ES-I3 (cell line): ENCODE results near the gene FCER2.

ENCODE experiments used
- H3K36me3 ChIP-seq: 2 replicates; pipeline ENCODE4 v1.6.1; 2013; ENCODE audit warnings: mild to moderate bottlenecking, low read length, control low read depth, moderate library complexity; ENCODE audit not compliant: insufficient read depth
- H3K4me1 ChIP-seq: 2 replicates; pipeline ENCODE4 v1.6.1; 2013; ENCODE audit warnings: mild to moderate bottlenecking, control low read depth, low read length; ENCODE audit not compliant: insufficient read depth
- H3K9ac ChIP-seq: 2 replicates; pipeline ENCODE4 v1.6.1; 2013; ENCODE audit warnings: low read depth, mild to moderate bottlenecking, low read length, moderate library complexity
- H3K9me3 ChIP-seq: 2 replicates; pipeline ENCODE4 v1.6.1; 2013; ENCODE audit warnings: mild to moderate bottlenecking, low read length, moderate library complexity; ENCODE audit not compliant: control insufficient read depth, insufficient read depth

FCER2 gene

DNA sequence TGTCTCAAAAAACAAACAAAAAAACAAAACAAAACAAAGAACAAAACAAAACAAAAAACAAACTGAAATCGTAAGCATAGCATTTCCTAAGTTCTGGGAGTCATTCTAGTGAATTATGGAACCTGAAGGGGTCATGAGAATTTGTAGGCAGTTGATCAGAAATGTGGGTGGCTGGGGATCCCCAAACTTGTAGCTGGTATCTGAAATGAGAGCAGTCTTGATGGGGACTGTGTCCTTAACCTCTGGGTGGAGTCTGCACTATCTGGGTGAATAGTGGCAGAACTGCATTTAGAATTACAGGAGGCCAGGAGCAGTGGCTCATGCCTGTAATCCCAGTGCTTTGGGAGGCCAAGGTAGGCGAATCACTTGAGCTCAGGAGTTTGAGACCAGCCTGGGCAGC is 23.9 kb upstream of the FCER2 start:
- Histone ChIP-seq H3K9me3 (no peaks in the 10 kb centered on the region), H3K9ac (no peak overlapping the region), H3K4me1 (no peaks in the 10 kb centered on the region), H3K36me3 (no peaks in the 10 kb centered on the region)

DNA sequence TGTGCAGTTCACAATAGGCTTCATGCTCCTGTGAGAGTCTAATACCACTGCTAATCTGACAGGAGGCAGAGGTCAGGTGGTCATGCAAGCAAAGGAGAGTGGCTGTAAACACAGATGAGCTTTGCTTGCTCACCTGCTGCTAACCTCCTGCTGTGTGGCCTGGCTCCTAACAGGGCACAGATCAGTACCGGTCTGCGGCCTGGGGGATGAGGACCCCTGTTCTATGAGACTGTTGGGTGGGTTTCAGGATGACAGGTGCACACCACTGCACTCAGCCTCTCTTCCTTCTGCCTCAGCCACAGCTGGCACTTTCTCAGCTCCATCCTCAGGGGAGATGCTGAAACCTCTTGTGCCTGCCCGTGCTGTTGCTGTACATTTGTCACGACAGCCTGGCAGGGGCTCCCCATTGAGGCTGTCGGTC is 20.3 kb upstream of the FCER2 start:
- H3K9me3 ChIP-seq = no peaks in the 10 kb centered on the region
- H3K36me3 ChIP-seq = no peaks in the 10 kb centered on the region
- H3K4me1 ChIP-seq = no peaks in the 10 kb centered on the region
- H3K9ac ChIP-seq = no peak overlapping the region

DNA sequence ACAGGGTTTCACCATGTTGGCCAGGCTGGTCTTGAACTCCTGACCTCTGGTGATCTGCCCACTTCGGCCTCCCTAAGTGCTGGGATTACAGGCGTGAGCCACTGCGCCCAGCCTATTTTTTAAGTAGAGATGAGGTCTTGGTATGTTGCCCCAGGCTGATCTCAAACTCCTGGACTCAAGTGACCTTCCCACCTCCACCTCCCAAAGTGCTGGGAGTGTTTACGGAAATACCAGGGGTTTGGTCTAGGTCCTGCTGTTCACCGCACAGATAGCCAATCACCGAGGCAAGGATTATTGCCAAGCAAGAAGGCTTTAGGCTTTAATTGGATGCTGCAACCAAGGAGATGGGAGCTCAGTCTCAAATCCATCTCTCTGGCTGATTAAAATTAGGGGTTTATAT is 18.4 kb upstream of the FCER2 start:
- Histone ChIP-seq H3K9me3 (no peaks in the 10 kb centered on the region), H3K9ac (no peak overlapping the region), H3K36me3 (no peaks in the 10 kb centered on the region), H3K4me1 (no peaks in the 10 kb centered on the region)

DNA sequence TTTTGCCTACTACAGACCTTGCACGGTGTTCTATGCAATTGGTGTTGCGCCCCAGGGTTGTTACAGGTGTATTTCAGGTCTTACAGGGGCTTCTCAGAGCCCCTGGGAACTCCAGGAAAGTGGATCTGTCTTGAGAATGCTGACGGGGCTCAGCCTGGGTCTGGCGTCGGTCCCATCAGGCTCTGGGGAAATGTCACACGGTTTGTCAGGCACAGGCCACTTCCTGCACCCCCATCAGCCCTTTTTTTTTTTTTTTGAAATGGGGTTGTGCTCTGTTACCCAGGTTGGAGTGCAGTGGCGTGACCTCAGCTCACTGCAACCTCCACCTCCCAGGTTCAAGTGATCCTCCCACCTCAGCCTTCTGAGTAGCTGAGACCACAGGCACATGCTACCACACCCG is 16.7 kb upstream of the FCER2 start:
- no peak overlapping the region for H3K9ac ChIP-seq
- no peaks in the 10 kb centered on the region for H3K36me3 ChIP-seq
- H3K4me1 ChIP-seq = no peaks in the 10 kb centered on the region
- H3K9me3 ChIP-seq = no peaks in the 10 kb centered on the region

DNA sequence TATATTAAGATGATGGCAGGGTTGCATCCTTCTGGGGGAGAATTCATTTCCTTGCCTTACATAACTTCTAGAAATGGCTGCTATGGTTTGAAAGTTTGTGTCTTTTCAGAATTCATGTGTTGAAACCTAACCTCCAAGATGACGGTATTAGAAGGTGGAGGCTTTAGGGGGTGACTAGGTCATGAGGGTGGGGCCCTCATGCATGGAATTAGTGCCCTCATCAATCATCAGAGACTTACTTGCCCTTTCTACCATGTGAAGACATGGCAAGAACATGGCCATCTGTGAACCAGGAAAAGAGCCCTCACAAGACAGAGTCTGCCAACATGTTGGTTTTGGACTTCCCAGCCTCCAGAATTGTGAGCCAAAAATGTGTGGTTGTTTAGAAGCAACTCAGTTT is 14.8 kb upstream of the FCER2 start:
- H3K9me3 ChIP-seq = no peaks in the 10 kb centered on the region
- H3K36me3 ChIP-seq = no peaks in the 10 kb centered on the region
- no peaks in the 10 kb centered on the region for H3K4me1 ChIP-seq
- no peak overlapping the region for H3K9ac ChIP-seq

DNA sequence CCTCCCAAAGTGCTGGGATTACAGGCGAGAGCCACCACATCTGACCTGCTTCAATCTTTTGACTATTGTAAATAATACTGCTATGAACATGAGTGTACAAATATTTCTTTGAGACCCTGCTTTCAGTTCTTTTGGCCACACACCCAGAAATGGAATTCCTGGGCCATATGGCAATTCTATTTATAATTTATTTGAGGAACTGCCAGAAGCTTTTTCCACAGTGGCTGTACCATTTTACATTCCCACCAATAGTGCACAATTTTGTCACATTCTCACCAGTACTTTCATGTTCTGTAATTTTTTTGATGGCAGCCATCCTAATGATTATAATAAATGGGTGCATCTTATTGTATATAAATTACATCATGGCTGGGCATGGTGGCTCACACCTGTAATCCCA is 13.7 kb upstream of the FCER2 start:
- Histone ChIP-seq H3K4me1 (no peaks in the 10 kb centered on the region), H3K9ac (no peak overlapping the region), H3K9me3 (no peaks in the 10 kb centered on the region), H3K36me3 (no peaks in the 10 kb centered on the region)

DNA sequence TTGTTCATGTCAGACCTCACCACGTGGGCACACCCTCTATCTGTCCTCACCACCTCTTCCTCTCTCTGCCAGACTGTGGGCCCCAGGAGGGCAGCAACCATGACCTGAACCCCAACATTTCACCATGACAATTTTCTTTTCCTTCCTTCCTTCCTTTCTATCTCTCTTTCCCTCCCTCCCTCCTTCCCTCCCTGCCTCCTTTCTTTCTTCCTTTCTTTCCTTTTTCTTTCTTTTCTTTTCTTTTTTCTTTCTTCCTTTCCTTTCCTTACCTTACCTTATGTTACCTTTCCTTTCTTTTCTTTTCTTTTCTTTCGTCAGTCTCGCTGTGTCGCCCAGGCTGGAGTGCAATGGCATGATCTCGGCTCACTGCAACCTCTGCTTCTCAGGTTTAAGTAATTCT is 8.7 kb upstream of the FCER2 start:
- Histone ChIP-seq H3K9ac (no peak overlapping the region), H3K4me1 (no peaks in the 10 kb centered on the region), H3K9me3 (no peaks in the 10 kb centered on the region), H3K36me3 (no peaks in the 10 kb centered on the region)

DNA sequence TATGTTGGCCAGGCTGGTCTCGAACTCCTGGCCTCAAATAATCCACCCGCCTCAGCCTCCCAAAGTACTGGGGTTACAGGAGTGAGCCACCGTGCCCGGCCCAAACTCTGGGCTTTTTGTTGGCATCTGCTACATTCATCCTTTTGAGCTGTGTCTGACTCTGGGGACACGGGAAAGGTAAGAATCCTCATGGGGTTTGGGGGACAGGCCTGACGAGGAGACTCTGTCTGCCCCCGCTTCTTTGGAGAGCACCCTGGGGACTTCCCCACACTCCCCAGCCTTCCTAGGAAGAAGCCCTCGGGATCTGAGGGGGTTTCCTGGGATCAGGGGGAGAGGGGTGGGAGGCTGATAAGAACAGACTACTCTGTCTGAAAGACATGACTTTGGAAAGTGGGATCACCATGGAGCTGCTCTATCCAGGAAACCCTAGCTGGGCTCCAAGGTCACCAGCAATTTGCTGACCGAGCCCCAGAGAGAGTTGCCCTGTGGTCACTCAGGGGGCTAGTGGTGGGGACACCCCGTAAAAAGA is 8.1 kb upstream of the FCER2 start:
- Histone ChIP-seq H3K9ac (no peak overlapping the region), H3K36me3 (no peaks in the 10 kb centered on the region), H3K9me3 (no peaks in the 10 kb centered on the region), H3K4me1 (no peaks in the 10 kb centered on the region)

DNA sequence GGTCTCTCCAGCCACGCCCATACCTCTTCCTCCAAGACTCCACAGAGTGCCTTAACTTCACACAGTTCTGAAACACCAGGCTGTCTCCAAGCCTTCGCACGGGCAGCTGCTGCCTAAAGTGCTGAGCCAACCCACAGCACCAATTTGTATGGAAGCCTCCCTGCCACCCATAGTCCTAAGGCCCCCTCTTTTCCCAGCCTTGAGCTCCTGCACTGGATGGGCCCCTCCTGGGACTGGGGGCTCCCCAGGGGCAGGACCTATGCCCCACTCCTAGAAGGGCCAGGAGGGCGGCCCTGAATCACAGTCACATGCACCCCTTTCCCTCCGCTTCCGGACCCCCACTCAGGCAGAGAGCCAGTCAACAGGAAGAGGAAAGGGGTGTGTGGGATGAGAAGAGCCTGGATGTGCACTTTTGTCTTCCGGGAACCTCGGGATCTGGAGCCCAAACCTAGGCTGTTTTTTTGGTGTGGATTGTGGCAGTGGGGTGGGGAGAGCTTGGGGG is 5.1 kb upstream of the FCER2 start:
- H3K9ac ChIP-seq = no peak overlapping the region
- H3K36me3 ChIP-seq = no peaks in the 10 kb centered on the region
- H3K4me1 ChIP-seq = no peaks in the 10 kb centered on the region
- H3K9me3 ChIP-seq = no peaks in the 10 kb centered on the region

DNA sequence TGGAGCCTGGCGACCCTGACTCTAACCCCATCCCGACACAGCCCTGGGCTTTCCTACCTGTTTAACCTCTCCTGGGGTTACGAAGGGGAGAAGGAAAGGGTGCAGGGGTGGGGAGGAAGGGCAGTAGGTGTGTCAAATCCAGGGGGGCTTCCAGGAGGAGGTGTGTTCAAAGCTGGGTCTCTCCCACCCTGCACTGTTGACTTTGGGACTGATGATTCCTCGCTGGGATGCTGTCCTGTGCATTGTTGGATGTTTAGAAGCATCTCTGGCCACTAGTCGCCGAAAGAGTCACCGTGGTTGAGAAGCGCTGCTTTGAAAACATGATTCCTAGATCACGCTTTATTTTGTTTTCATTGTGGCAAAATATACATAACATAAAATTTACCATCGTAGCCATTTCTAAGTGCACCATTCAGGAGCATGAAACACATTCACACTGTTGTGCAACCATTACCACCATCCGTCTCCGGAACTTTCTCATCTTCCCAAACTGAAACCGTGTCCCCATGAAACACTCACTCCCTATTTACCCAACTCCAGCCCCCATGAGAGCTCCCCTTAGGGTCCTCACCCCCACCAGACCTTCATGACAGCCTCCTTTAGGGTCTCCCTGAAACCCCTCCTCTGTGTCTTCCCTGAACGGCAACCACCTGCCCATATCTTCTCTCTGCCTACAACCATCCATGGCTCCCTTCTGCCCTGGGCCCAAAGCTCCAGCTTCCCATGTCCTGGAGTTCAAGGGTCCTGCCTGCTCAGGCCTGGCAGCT is 4.4 kb upstream of the FCER2 start:
- H3K9ac ChIP-seq = no peak overlapping the region
- H3K36me3 ChIP-seq = no peaks in the 10 kb centered on the region
- no peaks in the 10 kb centered on the region for H3K4me1 ChIP-seq
- H3K9me3 ChIP-seq = no peaks in the 10 kb centered on the region

DNA sequence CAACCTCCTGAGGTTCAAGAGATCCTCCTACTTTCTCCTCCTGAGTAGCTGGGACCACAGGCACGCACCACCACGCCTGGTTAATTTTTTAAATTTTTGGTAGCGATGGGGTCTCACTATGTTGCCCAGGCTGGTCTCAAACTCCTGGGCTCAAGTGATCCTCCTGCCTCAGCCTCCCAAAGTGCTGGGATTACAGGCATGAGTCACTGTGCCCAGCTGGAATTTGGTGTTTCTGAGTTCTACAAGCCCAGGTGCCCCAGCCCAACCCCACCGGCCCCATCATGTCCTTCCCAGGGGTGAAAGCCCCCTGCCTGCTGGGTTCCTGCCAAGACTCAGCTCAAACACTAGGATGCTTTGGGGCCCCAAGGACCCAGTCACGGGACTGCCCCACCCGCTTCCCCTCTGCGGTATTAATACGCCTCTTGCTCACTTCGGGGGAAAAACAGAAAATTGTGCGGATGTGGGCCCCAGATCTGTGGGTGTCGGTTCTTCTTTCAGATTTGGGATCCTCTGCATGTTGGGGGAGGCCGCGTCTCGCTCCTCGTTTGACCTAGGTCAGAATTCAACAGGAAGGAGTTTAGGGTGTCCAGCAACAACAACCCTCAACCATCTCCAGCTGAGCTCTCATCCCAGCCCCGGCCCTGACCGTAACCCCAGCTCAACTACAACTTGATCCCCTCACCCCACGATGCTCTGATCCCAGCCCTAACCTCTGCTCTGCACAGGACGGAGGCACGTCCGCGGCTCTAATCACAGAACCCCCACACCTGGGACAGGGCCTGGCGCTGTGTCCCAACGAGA is 3.7 kb upstream of the FCER2 start:
- no peak overlapping the region for H3K9ac ChIP-seq

DNA sequence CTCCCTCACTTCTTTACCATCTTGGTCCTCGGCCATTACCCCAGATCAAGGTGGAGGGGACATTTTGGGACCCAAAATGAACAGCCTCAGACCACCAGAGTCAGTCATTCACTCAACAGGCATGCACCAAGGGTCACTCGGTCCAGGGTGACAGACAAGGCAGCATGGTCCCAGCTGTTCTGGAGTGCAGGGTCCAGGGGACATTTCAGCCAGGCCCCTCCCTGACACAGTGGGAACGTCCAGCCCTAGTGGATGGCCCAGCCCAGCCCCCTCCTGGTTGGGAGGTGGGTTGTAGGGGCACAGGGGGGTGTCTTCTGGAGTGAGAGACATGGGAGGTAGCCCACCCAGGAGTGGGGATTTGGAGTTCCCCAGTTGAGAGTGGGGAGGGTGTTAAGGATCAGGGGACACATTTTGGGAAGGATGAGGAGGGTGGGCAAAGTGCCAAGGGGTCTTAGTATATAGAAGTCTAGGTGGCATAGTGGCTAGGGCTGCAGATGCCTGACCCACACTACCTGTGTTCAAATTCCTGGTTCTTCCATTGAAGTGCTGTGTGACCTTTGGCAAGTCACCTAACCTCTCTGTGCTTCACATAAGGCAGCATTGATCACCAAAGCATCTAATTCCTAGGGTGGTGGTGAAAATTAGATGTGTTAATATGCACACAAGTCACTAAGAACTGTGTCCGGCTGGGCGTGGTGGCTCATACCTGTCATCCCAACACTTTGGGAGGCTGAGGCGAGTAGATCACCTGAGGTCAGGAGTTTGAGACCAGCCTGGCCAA is 2.5 kb upstream of the FCER2 start:
- Histone ChIP-seq H3K9me3 (no peaks in the 10 kb centered on the region), H3K4me1 (no peaks in the 10 kb centered on the region), H3K36me3 (no peaks in the 10 kb centered on the region), H3K9ac (no peak overlapping the region)

More for the DNA sequence above, 3.7 kb upstream of the FCER2 start:
- Histone ChIP-seq H3K4me1 (no peaks in the 10 kb centered on the region), H3K9me3 (no peaks in the 10 kb centered on the region), H3K36me3 (no peaks in the 10 kb centered on the region)

DNA sequence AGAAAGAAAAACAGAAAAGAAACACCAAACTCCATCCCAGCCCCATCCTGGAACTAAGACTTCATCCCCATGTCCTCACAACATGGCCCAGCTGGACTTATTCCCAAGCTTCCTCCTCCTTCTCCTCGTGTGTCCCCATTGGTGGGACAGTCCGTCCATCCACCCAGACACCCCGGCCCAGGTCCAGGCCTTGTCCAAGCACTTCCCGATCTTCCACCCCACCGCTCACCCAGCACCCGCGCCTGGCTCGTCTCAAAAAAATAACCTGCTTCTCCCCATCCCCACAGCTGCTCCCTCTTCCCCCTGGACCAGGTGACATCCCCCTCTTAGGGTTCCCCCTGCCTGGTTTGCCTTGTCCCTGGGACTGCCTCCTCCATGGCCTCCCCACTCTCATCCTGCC is 1.4 kb upstream of the FCER2 start:
- Histone ChIP-seq H3K36me3 (no peaks in the 10 kb centered on the region), H3K4me1 (no peaks in the 10 kb centered on the region), H3K9ac (no peak overlapping the region), H3K9me3 (no peaks in the 10 kb centered on the region)

DNA sequence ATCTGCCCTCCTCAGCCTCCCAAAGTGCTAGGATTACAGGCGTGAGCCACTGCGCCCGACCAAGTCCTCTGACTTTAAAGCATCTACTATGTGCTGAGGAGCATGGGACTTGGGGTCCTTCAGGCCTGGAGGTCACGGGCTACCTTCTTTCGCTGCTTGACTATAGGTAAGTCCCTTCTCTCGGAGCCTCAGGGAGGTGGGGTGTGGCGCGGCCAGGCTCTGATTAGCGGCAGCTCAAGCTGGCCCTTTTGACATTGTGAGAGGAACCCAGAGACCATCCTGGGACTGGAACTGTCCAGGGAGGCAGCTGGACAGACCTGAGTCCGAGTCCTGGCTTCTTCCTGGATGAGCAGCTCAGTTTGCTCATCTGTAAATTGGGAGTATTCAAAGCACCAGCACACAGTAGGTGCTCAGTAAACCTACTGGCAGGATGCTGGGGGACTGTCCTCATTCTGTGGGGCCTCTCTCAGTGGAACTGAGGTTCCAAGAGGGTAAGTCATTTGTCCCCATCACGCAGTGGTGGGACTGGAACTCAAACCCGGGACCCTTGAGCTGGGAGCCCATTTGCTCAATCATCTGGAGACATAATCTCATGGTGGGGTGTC is 780 bp downstream of the FCER2 start:
- no peaks in the 10 kb centered on the region for H3K9me3 ChIP-seq
- H3K9ac ChIP-seq = no peak overlapping the region
- no peaks in the 10 kb centered on the region for H3K36me3 ChIP-seq
- H3K4me1 ChIP-seq = no peaks in the 10 kb centered on the region
